Measurements from ENCODE around the gene EEF2KMT.
"Not testable (repeated sequence)": the region's sequence is repeated elsewhere in the genome, so short reads cannot be mapped to it uniquely, and the experiment has no call there.

DNA sequence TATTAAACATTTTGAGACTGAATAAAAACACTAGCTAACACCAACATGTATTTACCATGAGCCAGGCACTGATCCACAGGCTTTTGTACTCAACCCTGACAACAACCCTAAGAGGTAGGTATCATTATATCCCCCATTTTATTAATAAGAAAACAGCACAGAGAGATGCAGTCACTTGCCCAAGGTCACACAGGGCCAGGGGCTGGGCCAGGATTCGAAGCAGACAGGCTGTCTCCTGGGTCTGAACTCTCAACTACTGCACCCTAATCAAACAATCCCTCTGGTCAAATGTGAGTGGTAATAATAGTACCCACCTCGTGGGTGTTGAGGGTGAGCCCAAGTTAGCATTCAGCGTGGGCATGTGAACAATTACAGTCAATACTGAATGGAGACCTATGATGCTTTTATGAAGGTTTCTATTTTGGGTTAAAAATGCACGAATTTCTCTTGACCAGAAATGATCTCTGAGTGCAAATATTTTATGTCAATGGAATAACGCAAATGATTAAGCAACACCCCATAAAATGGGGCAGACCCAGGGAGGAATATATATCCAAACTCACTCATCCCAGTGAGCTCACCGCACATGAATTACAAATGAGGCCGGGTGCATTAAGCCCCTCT, 1.0 kb downstream of the EEF2KMT start:
- TF ChIP-seq, protein P1, sequence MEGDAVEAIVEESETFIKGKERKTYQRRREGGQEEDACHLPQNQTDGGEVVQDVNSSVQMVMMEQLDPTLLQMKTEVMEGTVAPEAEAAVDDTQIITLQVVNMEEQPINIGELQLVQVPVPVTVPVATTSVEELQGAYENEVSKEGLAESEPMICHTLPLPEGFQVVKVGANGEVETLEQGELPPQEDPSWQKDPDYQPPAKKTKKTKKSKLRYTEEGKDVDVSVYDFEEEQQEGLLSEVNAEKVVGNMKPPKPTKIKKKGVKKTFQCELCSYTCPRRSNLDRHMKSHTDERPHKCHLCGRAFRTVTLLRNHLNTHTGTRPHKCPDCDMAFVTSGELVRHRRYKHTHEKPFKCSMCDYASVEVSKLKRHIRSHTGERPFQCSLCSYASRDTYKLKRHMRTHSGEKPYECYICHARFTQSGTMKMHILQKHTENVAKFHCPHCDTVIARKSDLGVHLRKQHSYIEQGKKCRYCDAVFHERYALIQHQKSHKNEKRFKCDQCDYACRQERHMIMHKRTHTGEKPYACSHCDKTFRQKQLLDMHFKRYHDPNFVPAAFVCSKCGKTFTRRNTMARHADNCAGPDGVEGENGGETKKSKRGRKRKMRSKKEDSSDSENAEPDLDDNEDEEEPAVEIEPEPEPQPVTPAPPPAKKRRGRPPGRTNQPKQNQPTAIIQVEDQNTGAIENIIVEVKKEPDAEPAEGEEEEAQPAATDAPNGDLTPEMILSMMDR (IDR thresholded peaks at IDR 0.05; ENCODE audit: low read length): not testable (repeated sequence)
- TF ChIP-seq EZH2 (IDR thresholded peaks at IDR 0.05; ENCODE audit: borderline replicate concordance, low read length): not testable (repeated sequence)

Data from OCI-LY1 (cell line).